Natural killer cell (primary cell): ENCODE data around the gene BPNT1. TPM values are rescaled to one million over a fixed set of nuclear protein-coding genes. Genes with fewer than 3 reads are reported as not detected.
"Not testable (repeated sequence)": the region's sequence is repeated elsewhere in the genome, so short reads cannot be mapped to it uniquely, and the experiment has no call there.

Source experiments
- ATAC-seq, 3 donors: fragments of 150-1000 bp in 2 of 3; fragments of 200-7000 bp in 1 of 3; cut with Tn5 transposase; 1 replicate in 1 of 3; 2 replicates in 2 of 3; pipeline ENCODE4 v1.10.0; 2021; ENCODE audit warnings: mild to moderate bottlenecking in 2 of 3, moderate library complexity in 2 of 3
- DNase-seq, 2 donors: peaks; one replicate each; pipeline versions ENCODE4 v3.0.0 to v3.0.0-alpha.2; 2013 to 2021; ENCODE audit warnings: mixed read lengths in 1 of 2
- H3K27ac ChIP-seq: one replicate; pipeline ENCODE4 v1.5.1; 2013; ENCODE audit warnings: mild to moderate bottlenecking, low read length
- H3K27me3 ChIP-seq: one replicate; pipeline ENCODE4 v1.6.1; 2013; ENCODE audit warnings: low read length; ENCODE audit not compliant: control insufficient read depth, insufficient read depth
- H3K36me3 ChIP-seq: one replicate; pipeline ENCODE4 v1.6.1; 2013; ENCODE audit warnings: low read length; ENCODE audit not compliant: control insufficient read depth, insufficient read depth
- H3K4me1 ChIP-seq: one replicate; pipeline ENCODE4 v1.6.1; 2013; ENCODE audit warnings: low read length; ENCODE audit not compliant: control insufficient read depth, insufficient read depth
- H3K4me3 ChIP-seq: one replicate; pipeline ENCODE4 v1.5.1; 2013; ENCODE audit warnings: low read length
- H3K9me3 ChIP-seq: one replicate; pipeline ENCODE4 v1.6.1; 2013; ENCODE audit warnings: low read length; ENCODE audit not compliant: control insufficient read depth, insufficient read depth
- H3K27ac Mint-ChIP-seq, 2 donors: one replicate each; pipeline ENCODE4 v1.8.0; 2022; ENCODE audit warnings: mild to moderate bottlenecking in 2 of 2, mixed read lengths in 2 of 2, moderate library complexity in 1 of 2
- H3K27me3 Mint-ChIP-seq, 2 donors: one replicate each; pipeline ENCODE4 v1.8.0; 2022; ENCODE audit warnings: low read depth in 2 of 2, mixed read lengths in 2 of 2
- H3K36me3 Mint-ChIP-seq: one replicate; pipeline ENCODE4 v1.8.0; 2022; ENCODE audit warnings: mixed read lengths
- H3K4me1 Mint-ChIP-seq, 2 donors: one replicate each; pipeline ENCODE4 v1.8.0; 2022; ENCODE audit warnings: mixed read lengths in 2 of 2
- H3K4me3 Mint-ChIP-seq: one replicate; pipeline ENCODE4 v1.8.0; 2022; ENCODE audit warnings: mild to moderate bottlenecking, moderate library complexity, mixed read lengths
- H3K9me3 Mint-ChIP-seq, 2 donors: one replicate each; pipeline ENCODE4 v1.8.0; 2022; ENCODE audit warnings: mixed read lengths in 2 of 2
- CTCF ChIP-seq: fragments of 200-600 bp; IDR thresholded peaks from one replicate; pipeline ENCODE4 v1.8.0; 2022; ENCODE audit warnings: antibody characterized with exemption
- WGBS: methylation state at CpG from one replicate; pipeline ENCODE4 v1.1.7; 2013; ENCODE audit warnings: missing lambda C conversion rate; ENCODE audit not compliant: insufficient coverage; 5-methylcytosine and 5-hydroxymethylcytosine counted together
- intact Hi-C: fragments of 100-400 bp; cut with micrococcal nuclease; formaldehyde crosslinking; loops from one replicate; pipeline ENCODE4 v1.14.2; 2022
- total RNA-seq, 4 donors: library from RNA; stranded (reverse); fragments of 120-200 nt in 1 of 4; gene quantifications; one replicate each; pipeline versions ENCODE4 v1.2.3 to v1.2.4, GENCODE V29; 2013 to 2022

The BPNT1 gene
- total RNA-seq, 3 donors from 2014 or later (not counting 1 experiment from before 2014, with no cell fraction given): 8.8 to 11.6 (median 8.9) TPM

GRCh38 chr1:220038640-220039039 lies 50.9 kb downstream of the BPNT1 start:
- no peak for ATAC-seq
- Histone ChIP-seq H3K27ac (no peak overlapping the region), H3K9me3 (no peaks in the 10 kb centered on the region), H3K4me1 (no peaks in the 10 kb centered on the region), H3K4me3 (no peak overlapping the region), H3K36me3 (peaks cover 24% of the 10 kb centered on the region), H3K27me3 (no peaks in the 10 kb centered on the region)
- no peak for TF ChIP-seq CTCF
- Mint-ChIP-seq H3K36me3 (no peaks in the 10 kb centered on the region), H3K27ac (peak overlapping the region in 1 of 2 donors; percentile 62), H3K9me3 (no peaks in the 10 kb centered on the region), H3K4me1 (peaks cover 19 to 23% of the 10 kb centered on the region in 2 donors), H3K27me3 (no peaks in the 10 kb centered on the region), H3K4me3 (no peak overlapping the region)
- WGBS: 91% methylated on average over 4 of the region's 4 CpGs
- DNase-seq: no peak
- intact Hi-C loops: no loop called here

GRCh38 chr1:220037810-220038209 lies 51.8 kb downstream of the BPNT1 start:
- peaks cover 32% of the 10 kb centered on the region for H3K36me3 ChIP-seq
- H3K27ac Mint-ChIP-seq, H3K36me3 Mint-ChIP-seq: not testable (repeated sequence)

GRCh38 chr1:220032911-220033310 lies 56.7 kb downstream of the BPNT1 start:
- intact Hi-C loops: no loop called here
- H3K36me3 ChIP-seq: peaks cover 59% of the 10 kb centered on the region

More at GRCh38 chr1:220037810-220038209, 51.8 kb downstream of the BPNT1 start:
- ATAC-seq (peak; percentile 55 to 70 (median 65)), DNase-seq (peak in 1 of 2 donors; percentile 29)
- H3K4me1 ChIP-seq, H3K27ac ChIP-seq, H3K27me3 Mint-ChIP-seq, intact Hi-C loops, H3K4me3 Mint-ChIP-seq, H3K4me3 ChIP-seq, H3K27me3 ChIP-seq, H3K9me3 ChIP-seq, H3K9me3 Mint-ChIP-seq: not testable (repeated sequence)
- 100% methylated on average over 3 of the region's 3 CpGs for WGBS
- H3K4me1 Mint-ChIP-seq: peaks cover 14 to 20% of the 10 kb centered on the region in 2 donors

GRCh38 chr1:220031287-220031686 lies 58.3 kb downstream of the BPNT1 start:
- H3K9me3 Mint-ChIP-seq: no peaks in the 10 kb centered on the region
- no peak overlapping the region for H3K4me3 Mint-ChIP-seq
- H3K36me3 Mint-ChIP-seq: peaks cover 7% of the 10 kb centered on the region
- Histone ChIP-seq H3K4me3 (no peak overlapping the region), H3K4me1 (no peaks in the 10 kb centered on the region), H3K9me3 (no peaks in the 10 kb centered on the region), H3K27ac (no peak overlapping the region), H3K36me3 (peaks cover 63% of the 10 kb centered on the region), H3K27me3 (no peaks in the 10 kb centered on the region)
- intact Hi-C loops: no loop called here
- H3K27me3 Mint-ChIP-seq: no peaks in the 10 kb centered on the region
- H3K4me1 Mint-ChIP-seq: peaks cover 2 to 3% of the 10 kb centered on the region in 2 donors
- ATAC-seq: no peak
- 69% methylated on average over 2 of the region's 2 CpGs for WGBS
- H3K27ac Mint-ChIP-seq: no peak overlapping the region
- TF ChIP-seq CTCF: no peak
- DNase-seq: no peak

More at GRCh38 chr1:220032911-220033310, 56.7 kb downstream of the BPNT1 start:
- H3K27ac Mint-ChIP-seq: no peak overlapping the region
- H3K27me3 Mint-ChIP-seq: no peaks in the 10 kb centered on the region
- no peaks in the 10 kb centered on the region for H3K9me3 ChIP-seq
- no peak overlapping the region for H3K27ac ChIP-seq
- 85% methylated on average over 2 of the region's 3 CpGs for WGBS
- peaks cover 12 to 13% of the 10 kb centered on the region in 2 donors for H3K4me1 Mint-ChIP-seq
- DNase-seq (no peak), ATAC-seq (no peak)
- no peak for TF ChIP-seq CTCF
- no peaks in the 10 kb centered on the region for H3K27me3 ChIP-seq
- peaks cover 7% of the 10 kb centered on the region for H3K36me3 Mint-ChIP-seq
- H3K4me3 ChIP-seq: no peak overlapping the region
- H3K4me1 ChIP-seq: no peaks in the 10 kb centered on the region
- no peaks in the 10 kb centered on the region for H3K9me3 Mint-ChIP-seq
- no peak overlapping the region for H3K4me3 Mint-ChIP-seq
